Ovary (tissue), 9 donors: ENCODE measurements around the gene TNFAIP8L1. TPM values are rescaled to one million over a fixed set of nuclear protein-coding genes. Genes with fewer than 3 reads are reported as not detected.

Source experiments
- DNase-seq, 5 donors: peaks; one replicate each; pipeline ENCODE4 v3.0.0-alpha.2; 2019 to 2020
- H3K27ac ChIP-seq, 2 donors: fragments of 200-600 bp; one replicate each; pipeline versions ENCODE4 v1.5.1 to v1.8.0; 2019 to 2022
- H3K27me3 ChIP-seq: fragments of 200-600 bp; one replicate; pipeline ENCODE4 v1.8.0; 2022
- H3K36me3 ChIP-seq: fragments of 200-600 bp; sonication (generic); one replicate; pipeline ENCODE4 v1.5.1; 2019
- H3K4me1 ChIP-seq: one replicate; pipeline ENCODE4 v1.8.1; 2013; ENCODE audit warnings: mild to moderate bottlenecking, moderate library complexity; ENCODE audit not compliant: insufficient read depth
- H3K4me3 ChIP-seq: fragments of 200-600 bp; sonication (generic); one replicate; pipeline ENCODE4 v1.5.1; 2017
- H3K9me3 ChIP-seq, 2 donors: fragments of 200-600 bp in 1 of 2; sonication (generic) in 1 of 2; one replicate each; pipeline versions ENCODE4 v1.5.1 to v1.8.1; 2013 to 2019; ENCODE audit warnings: mild to moderate bottlenecking in 1 of 2, moderate library complexity in 1 of 2
- EP300 ChIP-seq: sonication (generic); formaldehyde crosslinking; IDR thresholded peaks from one replicate; pipeline ENCODE4 v1.6.1; 2017; ENCODE audit warnings: antibody characterized with exemption
- POLR2A ChIP-seq: fragments of 450-650 bp; IDR thresholded peaks from one replicate; pipeline ENCODE4 v1.6.1; 2017; ENCODE audit warnings: antibody characterized with exemption, mild to moderate bottlenecking, moderate library complexity
- WGBS, 3 donors: extraction: QIAGEN DNeasy Blood & Tissue Kit in 1 of 3; methylation state at CpG; one replicate each; pipeline versions ENCODE4 v1.1.5 to v1.1.7; 2013 to 2017; 5-methylcytosine and 5-hydroxymethylcytosine counted together
- intact Hi-C, 4 donors: fragments of 100-400 bp; cut with DNase I; formaldehyde crosslinking; loops; one replicate each; pipeline versions ENCODE4 v1.11.0 to v1.15.1; 2022 to 2023
- polyA plus RNA-seq, 2 donors: library from polyadenylated mRNA; stranded (reverse); fragments of 200-250 nt in 1 of 2; fragments of 350-450 nt in 1 of 2; fragmentation: Illumina TruSeq in 1 of 2; extraction: RNeasy Lipid Tissue Mini Kit (QIAGEN cat#74804) in 1 of 2; gene quantifications; one replicate each; pipeline ENCODE4 v1.2.3, GENCODE V29; 2013 to 2014
- total RNA-seq, 7 donors: library from RNA; depleted of rRNA in 2 of 7; stranded (reverse); fragments of >200 nt in 2 of 7; fragmentation: NEBNext Ultra II Directional in 3 of 7; extraction: Animal tissue kit (Norgen Biotek cat#: 25700) in 3 of 7; gene quantifications; one replicate each; pipeline versions ENCODE4 v1.1.0 to v1.2.4, GENCODE V29; 2016 to 2023
- TF ChIP-seq, protein P1 (sequence below), 3 donors: fragments of 450-650 bp in 2 of 3; fragments of 200-600 bp in 1 of 3; IDR thresholded peaks; one replicate each; pipeline versions ENCODE4 v1.5.1 to v1.8.0; 2016 to 2022; ENCODE audit warnings: antibody characterized with exemption in 3 of 3, mild to moderate bottlenecking in 1 of 3
- donor health status: DM: no; HTN: no; CAD: no; lungs with moderate emphysema.
- donor health status: DM: no; HTN: no; CAD: no.
- donor health status: Bipolar disorder and iron deficiency.
- donor health status: DM: yes; HTN: yes; CAD: no.
- donor health status: DM: no; HTN: no; CAD: no.
- donor health status: DM: yes; HTN: yes; CAD: no.

TNFAIP8L1 gene
- total and polyA plus RNA-seq, 9 donors, result 4.3 to 14.0 (median 8.1) TPM

DNA sequence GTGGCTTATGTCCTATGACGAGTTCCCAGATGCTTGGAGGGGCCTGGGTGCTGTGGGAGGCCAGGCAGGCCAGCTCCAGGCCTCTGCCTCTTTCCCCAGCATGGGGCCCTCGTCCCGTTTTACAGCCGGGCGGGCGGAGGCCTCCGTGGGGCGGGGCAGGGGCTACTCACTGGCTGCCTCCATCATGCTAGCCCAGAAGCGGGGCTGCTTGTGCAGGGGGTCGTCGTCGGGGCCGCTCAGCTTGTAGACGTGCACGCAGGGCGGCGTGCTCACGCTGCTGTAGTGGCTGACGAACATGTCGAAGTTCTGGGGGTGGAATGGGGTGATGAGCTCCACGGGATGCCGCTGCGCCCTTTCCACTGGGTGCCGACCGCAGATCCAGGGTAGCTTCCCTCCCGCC, 49.3 kb downstream of the TNFAIP8L1 start:
- Histone ChIP-seq H3K36me3 (no peaks in the 10 kb centered on the region), H3K4me1 (no peaks in the 10 kb centered on the region)
- WGBS, 3 donors, result 60 to 89% (median 86%) methylated on average over 3 to 26 of the region's 26 CpGs

DNA sequence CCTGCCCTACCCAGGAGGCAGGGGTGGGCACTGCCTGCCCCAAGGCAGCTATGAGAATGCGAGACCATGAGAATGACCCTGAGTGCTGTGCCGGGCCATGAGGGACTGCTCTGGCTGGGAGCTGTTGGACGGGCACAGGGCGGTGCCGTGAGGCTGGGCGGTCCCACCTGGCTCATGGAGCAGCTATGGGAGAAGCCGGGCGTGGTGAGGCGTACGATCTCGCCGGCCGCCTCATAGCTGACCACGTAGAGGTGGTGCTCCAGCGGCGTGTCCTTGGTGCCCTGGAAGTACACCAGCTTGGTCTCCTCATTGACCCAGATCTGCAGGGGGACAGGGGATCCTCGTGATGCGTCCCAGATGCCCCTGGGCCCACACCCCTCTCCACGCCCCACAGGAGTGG, 50.1 kb downstream of the TNFAIP8L1 start:
- no peaks in the 10 kb centered on the region for H3K4me1 ChIP-seq

More for the DNA sequence above, 49.3 kb downstream of the TNFAIP8L1 start:
- DNase-seq, result no peak
- TF ChIP-seq, protein P1, sequence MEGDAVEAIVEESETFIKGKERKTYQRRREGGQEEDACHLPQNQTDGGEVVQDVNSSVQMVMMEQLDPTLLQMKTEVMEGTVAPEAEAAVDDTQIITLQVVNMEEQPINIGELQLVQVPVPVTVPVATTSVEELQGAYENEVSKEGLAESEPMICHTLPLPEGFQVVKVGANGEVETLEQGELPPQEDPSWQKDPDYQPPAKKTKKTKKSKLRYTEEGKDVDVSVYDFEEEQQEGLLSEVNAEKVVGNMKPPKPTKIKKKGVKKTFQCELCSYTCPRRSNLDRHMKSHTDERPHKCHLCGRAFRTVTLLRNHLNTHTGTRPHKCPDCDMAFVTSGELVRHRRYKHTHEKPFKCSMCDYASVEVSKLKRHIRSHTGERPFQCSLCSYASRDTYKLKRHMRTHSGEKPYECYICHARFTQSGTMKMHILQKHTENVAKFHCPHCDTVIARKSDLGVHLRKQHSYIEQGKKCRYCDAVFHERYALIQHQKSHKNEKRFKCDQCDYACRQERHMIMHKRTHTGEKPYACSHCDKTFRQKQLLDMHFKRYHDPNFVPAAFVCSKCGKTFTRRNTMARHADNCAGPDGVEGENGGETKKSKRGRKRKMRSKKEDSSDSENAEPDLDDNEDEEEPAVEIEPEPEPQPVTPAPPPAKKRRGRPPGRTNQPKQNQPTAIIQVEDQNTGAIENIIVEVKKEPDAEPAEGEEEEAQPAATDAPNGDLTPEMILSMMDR (IDR thresholded peaks at IDR 0.05), result no peak
- TF ChIP-seq POLR2A (no peak), EP300 (no peak)
- Histone ChIP-seq H3K27ac (no peak overlapping the region), H3K27me3 (no peaks in the 10 kb centered on the region), H3K4me3 (no peak overlapping the region), H3K9me3 (no peaks in the 10 kb centered on the region)
- intact Hi-C loops, result no loop called here

DNA sequence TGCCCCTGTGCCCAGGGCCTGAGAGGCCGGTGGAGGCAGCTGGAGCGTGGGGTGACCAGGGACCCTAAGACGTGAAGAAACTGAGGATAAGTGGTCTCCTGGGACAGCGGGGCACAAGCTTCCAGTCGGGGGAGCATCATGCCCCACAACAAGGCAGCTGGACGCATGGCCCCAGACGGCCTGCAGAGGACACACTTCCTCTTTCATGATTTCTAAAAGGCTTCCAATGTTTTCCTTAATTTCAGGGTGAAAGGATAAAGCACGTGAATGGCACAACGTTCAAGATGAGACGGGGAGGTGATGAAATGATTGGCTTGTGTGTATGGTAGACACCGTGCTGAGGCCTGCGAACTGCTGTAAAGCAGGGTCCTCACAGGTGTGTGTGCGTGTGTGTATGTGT, 51.0 kb downstream of the TNFAIP8L1 start:
- Histone ChIP-seq H3K4me1 (no peaks in the 10 kb centered on the region), H3K27ac (no peak overlapping the region), H3K9me3 (no peaks in the 10 kb centered on the region), H3K36me3 (peaks cover 4% of the 10 kb centered on the region), H3K27me3 (no peaks in the 10 kb centered on the region), H3K4me3 (no peak overlapping the region)
- WGBS, 3 donors, result 71 to 75% (median 75%) methylated on average over 13 of the region's 13 CpGs
- TF ChIP-seq POLR2A, result no peak
- TF ChIP-seq EP300, result no peak
- TF ChIP-seq, protein P1 (IDR thresholded peaks at IDR 0.05), result no peak
- no peak for DNase-seq
- intact Hi-C loops, result no loop called here

More for the DNA sequence above, 50.1 kb downstream of the TNFAIP8L1 start:
- intact Hi-C loops, result no loop called here
- TF ChIP-seq POLR2A (no peak), EP300 (no peak)
- TF ChIP-seq, protein P1 (IDR thresholded peaks at IDR 0.05), result no peak
- Histone ChIP-seq H3K27ac (no peak overlapping the region), H3K9me3 (no peaks in the 10 kb centered on the region), H3K36me3 (peaks cover 4% of the 10 kb centered on the region), H3K27me3 (no peaks in the 10 kb centered on the region), H3K4me3 (no peak overlapping the region)
- WGBS, 3 donors, result 92 to 94% (median 94%) methylated on average over 19 of the region's 19 CpGs
- DNase-seq, result no peak

DNA sequence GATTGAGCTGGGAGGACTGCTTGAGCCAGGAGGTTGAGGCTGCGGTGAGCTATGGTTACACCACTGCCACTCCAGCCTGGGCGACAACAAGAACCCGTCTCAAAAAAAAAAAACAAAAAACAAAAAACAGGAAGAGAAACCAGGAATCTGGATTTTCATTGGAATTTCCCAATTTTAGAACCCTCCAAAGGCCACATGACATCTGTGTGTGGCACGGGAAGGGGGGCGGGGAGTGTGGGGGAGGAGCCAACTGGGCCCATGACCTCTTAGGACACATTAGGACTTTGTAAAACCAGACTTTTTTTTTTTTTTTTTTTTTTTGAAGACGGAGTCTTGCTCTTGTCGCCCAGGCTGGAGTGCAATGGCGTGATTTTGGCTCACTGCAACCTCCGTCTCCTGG, 52.1 kb downstream of the TNFAIP8L1 start:
- no peak overlapping the region for H3K27ac ChIP-seq
- DNase-seq, result no peak

More for the DNA sequence above, 52.1 kb downstream of the TNFAIP8L1 start:
- intact Hi-C loops, result no loop called here
- Histone ChIP-seq H3K9me3 (no peaks in the 10 kb centered on the region), H3K4me3 (no peak overlapping the region), H3K4me1 (no peaks in the 10 kb centered on the region), H3K27me3 (no peaks in the 10 kb centered on the region), H3K36me3 (peaks cover 4% of the 10 kb centered on the region)
- WGBS, 3 donors, result 83 to 89% (median 88%) methylated on average over 9 of the region's 9 CpGs
- no peak for TF ChIP-seq POLR2A
- TF ChIP-seq, protein P1 (IDR thresholded peaks at IDR 0.05), result no peak
- TF ChIP-seq EP300, result no peak
